Stimulated activated CD4-positive, alpha-beta T cell treated with anti-CD3 and anti-CD28 coated beads, TNF-alpha, amount 100 ng/mL, for 4 hours (primary cell): ENCODE data around the gene ADIPOR2.
"Not testable (repeated sequence)": the region's sequence is repeated elsewhere in the genome, so short reads cannot be mapped to it uniquely, and the experiment has no call there.

ENCODE experiments used
- DNase-seq, 3 experiments: peaks; one replicate each; pipeline ENCODE4 v3.0.0-alpha.2; 2020; ENCODE audit warnings: low read depth in 3 of 3

Gene ADIPOR2

GRCh38 chr12:1812650-1813302 is 121.9 kb downstream of the ADIPOR2 start:
- no peak for DNase-seq

DNA sequence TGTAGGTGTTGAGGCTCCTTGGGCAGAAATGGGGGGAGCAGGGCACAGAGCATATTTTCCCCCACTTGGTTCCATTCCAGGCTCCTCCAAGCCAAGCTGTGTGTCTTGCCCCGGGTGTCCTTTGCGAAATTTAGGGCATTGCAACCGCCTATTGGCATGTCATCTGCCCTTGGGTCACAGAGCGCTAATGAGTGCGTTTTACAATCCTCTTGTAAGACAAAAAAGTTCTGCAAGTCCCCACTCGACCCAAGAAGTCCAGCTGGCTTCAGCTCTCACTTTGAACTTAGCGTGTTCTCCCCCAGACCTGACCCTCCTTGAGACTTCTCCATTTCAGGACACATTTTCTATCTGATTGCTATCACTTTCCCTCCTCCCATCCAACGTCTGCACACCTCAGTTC is 123.4 kb downstream of the ADIPOR2 start:
- DNase-seq = no peak

DNA sequence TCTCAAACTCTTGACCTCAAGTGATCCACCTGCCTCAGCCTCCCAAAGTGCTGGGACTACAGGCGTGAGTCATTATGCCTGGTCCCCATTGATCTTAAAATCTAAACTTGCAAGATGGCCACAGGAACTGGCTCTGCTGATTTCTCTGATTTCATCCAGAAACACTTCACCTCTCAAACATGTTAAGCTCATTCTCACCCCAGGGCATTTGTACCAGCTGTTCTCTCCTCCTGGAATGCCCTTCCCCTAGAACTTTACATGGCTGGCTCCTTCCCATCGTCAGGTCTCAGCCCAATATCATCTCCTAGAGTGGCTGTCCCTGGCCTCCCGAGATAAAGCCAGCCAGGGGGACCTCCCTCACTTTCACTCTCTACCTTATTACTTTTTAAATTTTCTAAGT is 124.2 kb downstream of the ADIPOR2 start:
- DNase-seq = no peak

GRCh38 chr12:1815814-1816729 is 125.2 kb downstream of the ADIPOR2 start:
- DNase-seq = no peak

GRCh38 chr12:1816730-1817348 is 126.0 kb downstream of the ADIPOR2 start:
- DNase-seq = no peak

GRCh38 chr12:1817928-1818327 is 127.1 kb downstream of the ADIPOR2 start:
- DNase-seq = not testable (repeated sequence)

GRCh38 chr12:1819050-1819449 is 128.2 kb downstream of the ADIPOR2 start:
- no peak for DNase-seq

DNA sequence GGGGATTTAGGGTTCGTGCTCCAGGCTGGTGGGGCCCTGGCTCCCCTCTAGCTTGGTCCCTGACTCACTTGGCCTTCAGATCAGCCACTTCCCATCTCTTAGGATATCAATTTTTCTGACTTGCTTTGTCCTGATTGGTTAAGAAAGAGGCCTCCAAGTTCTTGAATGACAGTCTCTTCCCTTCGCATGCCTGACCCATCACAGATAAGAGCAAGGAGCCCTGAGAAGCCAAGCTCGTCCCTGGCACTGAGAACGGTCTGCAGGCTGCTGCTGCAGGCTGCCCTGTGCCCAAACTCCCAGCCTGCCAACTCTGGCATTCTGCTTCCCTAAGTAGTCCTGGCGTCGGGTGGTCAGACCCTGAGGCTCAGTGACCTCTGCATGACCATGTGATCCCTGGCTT is 128.7 kb downstream of the ADIPOR2 start:
- DNase-seq = no peak

DNA sequence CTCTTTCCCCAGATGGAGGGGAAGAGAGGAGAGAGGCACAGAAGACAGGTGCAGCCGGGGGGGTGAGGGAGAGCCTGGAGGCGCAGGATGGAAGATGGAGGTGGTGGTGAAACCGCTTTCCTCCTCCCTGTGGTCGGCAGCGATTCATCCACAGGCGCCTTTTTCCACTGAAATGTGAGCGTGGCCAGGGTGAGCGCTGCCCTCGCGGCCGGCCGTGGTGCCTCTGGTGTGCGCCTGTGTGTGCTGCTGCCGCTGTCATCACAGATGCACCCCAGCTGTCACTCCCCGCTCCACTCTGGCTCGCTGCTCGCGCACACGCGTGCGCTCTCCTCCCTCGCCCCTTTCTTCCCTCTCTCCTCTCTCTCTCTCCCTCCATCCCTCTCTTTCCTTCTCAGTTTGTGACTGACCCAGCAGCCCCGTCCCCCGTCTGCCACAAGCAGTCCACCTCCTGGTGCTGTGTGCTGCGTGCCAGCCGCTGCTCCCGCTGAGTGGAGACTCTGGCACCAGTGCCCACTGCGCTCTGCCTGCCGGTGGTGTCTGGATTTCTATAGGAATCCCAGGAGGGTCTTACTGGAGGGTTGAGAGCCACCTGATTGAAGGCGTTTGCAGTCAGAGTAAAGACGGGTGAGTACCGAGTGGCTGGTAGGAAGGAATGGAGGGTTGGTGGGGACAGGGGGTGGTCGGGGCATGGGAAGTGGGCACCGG is 129.5 kb downstream of the ADIPOR2 start, which contains the start of gene LRTM2:
TSS of gene LRTM2 (plus strand) at position 375 of the 705 bp plus-strand sequence. CDS start 7,584 bp downstream, outside the sequence.
- no peak for DNase-seq

DNA sequence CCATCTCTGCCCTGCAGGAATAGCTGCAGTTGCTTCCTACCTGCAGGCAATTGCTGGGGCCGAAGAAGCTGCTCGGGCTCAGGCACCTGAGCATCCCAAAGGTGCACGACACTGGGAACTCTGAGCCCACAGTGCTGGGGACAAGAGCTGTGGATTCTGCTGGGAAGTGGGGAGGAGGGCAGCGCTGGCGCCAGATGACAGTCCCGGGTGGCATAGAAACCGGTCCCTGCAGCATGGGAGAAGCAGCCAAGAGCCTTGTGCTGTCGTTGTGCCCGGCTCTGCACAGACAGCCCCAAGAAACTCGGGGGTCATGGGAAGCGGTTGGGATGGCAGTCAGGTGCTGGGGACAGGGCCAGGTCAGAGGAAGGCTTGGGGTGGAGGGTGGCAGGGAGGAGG is 130.0 kb downstream of the ADIPOR2 start:
- no peak for DNase-seq

- no peak for DNase-seq
These were observed 130.9 kb downstream of the ADIPOR2 start for GRCh38 chr12:1821805-1822204.

DNA sequence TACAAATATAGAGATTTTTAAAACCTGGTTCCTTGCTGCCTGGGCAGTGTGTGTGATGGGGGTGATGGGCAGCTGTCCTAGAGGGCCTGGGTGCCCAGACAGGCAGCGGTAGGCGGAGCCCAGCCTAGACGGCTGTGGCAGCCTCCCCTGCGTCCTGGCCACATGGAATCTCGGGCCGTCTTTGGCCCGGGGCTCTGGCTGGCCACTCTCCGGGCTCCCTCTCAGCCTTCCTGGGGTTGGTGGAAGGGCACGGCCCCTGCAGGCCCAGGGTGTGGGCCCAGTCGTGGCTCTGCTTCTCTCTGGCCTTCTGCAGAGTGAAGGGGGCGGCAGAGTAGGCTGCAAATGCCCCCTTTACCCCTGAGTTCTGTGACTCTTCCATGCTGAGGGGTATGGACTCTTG is 131.8 kb downstream of the ADIPOR2 start:
- DNase-seq = no peak

DNA sequence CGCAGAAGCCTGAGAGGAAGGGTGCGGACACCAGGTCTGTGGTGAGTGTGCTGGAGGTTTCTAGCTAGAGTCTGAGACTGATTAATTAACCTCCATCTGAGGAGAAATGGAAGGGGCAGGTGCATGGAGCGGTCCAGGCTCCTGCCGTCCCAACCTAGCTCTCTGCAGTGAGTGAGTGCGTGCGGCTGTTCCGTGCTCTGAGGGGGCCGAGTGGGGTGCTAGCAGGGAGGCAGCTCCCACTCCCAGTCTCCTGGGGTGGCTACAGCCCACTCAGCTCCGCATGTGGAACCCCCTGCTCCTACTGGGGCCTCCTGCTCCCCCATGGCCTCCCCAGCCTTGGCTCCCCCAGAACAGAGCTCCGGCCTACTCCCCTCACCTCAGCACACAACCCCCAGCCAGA is 132.4 kb downstream of the ADIPOR2 start:
- DNase-seq = no peak

DNA sequence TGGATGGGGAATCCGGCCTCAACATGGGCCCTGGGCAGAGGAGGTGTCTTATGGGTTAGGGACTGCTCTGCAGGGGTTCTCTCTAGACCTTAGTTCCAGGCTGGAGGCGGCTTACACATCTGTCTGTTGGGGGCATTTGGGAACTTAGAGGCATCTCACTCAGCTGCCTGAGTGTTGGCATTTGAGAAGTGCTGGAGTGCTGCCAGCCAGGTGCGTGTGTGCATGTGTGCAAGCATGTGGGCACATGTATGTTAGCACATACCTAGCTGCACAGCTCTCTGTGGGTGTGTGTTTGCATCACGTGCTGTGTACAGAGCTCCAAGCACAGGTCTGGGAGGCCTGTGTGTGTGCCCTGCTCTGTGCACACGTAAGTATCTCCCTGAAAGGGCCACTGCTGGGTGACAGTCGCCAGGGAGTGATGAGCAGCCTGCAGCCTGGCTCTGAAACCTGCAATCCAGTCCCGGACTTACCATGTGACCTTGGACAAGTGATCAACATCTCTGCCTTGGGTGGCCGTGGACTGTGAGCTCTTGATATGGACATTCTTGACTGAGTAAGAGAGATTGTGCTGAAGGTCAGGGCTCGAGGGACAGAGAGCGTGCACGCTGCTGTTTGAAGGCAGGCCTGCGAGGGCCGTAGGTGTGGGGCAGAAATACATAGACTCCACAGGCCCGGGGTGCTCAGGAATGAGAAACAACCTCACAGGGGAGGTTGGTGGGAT is 134.7 kb downstream of the ADIPOR2 start:
- DNase-seq = no peak

- no peak for DNase-seq
These were observed 135.5 kb downstream of the ADIPOR2 start for GRCh38 chr12:1826401-1826800.

GRCh38 chr12:1826867-1827705 is 136.2 kb downstream of the ADIPOR2 start:
- DNase-seq = no peak

GRCh38 chr12:1827826-1828805 is 137.2 kb downstream of the ADIPOR2 start:
- no peak for DNase-seq

GRCh38 chr12:1828856-1829255 is 138.0 kb downstream of the ADIPOR2 start:
- DNase-seq = no peak

GRCh38 chr12:1829306-1829900 is 138.5 kb downstream of the ADIPOR2 start:
- DNase-seq = no peak
